Stimulated activated CD4-positive, alpha-beta T cell treated with anti-CD3 and anti-CD28 coated beads, Interleukin-1b, Interleukin-23, amount 100 ng/mL, for 4 hours (primary cell): ENCODE results near the gene PTRH2.
"Not testable (repeated sequence)": the region's sequence is repeated elsewhere in the genome, so short reads cannot be mapped to it uniquely, and the experiment has no call there.

ENCODE experiments used
- DNase-seq, 2 donors: peaks; one replicate each; pipeline ENCODE4 v3.0.0-alpha.2; 2020; ENCODE audit warnings: low read depth in 2 of 2

Gene PTRH2

DNA sequence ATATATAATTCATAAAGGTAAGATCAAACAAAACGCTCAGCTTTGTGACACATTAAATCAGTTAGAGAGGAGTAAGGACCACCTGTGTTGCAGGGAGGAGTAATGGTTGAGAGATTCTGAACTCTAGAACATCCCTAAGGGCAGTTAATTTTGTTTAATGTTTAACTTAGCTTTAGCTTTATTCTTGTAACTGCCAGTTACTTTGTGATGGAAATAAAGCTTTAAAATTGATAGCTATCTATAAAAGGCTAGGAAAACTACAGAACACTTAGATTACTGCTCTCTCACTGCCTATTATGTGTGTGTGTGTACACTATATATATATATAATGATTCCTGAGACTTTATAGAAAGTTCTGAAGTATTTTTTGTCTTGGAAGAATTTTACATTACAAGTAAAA lies 37.8 kb downstream of the PTRH2 start:
- DNase-seq = no peak

DNA sequence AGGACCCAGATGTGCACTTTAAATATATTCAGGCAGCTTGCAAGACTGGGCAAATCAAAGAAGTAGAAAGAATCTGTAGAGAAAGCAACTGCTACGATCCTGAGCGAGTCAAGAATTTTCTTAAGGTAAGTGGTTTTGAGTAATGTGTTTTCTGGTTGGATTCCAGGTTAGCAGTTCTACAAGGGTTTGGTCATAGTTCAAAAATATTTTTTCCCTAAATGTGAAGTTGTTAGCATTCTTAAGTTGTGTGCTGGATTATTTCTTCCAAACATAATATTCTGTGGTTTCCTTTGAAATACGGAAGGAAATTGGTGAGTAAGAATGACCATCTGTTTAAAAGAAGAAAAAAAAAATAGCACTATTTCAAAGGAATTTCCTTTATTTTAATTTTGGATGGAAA lies 38.4 kb downstream of the PTRH2 start:
- no peak for DNase-seq

DNA sequence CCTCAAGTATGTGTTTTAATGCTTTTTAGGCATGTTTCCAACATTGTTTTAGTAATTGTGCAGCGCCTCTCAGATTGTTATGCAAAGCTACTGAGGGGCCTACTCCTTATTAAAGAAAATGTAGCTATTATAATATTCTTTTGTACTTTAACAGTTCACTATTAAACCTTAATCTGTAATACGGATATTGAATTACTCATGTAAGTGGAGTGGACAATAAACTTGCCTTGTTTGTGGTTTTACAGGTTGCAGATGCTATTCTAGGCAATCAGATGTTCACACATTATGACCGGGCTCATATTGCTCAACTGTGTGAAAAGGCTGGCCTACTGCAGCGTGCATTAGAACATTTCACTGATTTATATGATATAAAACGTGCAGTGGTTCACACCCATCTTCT lies 41.0 kb downstream of the PTRH2 start:
- no peak for DNase-seq

DNA sequence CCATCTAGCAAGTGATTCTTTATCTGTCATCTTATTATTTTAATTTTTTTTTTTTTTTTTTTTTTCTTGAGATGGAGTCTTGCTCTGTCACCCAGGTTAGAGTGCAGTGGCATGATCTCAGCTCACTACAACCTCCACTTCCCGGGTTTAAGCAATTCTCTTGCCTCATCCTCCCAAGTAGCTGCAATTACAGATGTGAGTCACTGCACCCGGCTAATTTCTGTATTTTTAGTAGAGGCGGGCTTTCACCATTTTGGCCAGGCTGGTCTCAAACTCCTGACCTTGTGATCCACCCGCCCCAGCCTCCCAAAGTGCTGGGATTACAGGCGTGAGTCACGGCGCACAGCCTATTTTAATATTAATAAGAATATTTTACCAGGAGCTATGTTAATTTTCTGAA lies 50.6 kb downstream of the PTRH2 start:
- DNase-seq = not testable (repeated sequence)

DNA sequence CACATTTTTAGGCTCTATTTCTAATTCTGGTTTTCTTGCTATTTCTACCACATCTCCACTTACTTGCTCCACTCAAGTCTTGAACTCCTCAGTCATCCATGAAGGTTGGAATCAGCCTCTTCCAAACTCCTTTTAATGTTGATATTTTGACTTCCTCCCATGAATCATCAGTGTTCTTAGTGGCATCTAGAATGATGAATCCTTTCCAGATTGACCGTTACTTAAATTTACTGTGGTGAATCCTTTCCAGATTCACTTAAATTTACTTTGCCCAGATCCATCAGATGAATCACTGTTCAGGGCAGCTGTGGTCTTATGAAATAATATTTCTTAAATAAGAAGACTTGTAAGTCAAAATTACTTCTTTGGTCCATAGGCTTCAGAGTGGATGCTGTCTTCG lies 55.1 kb downstream of the PTRH2 start:
- DNase-seq = no peak

DNA sequence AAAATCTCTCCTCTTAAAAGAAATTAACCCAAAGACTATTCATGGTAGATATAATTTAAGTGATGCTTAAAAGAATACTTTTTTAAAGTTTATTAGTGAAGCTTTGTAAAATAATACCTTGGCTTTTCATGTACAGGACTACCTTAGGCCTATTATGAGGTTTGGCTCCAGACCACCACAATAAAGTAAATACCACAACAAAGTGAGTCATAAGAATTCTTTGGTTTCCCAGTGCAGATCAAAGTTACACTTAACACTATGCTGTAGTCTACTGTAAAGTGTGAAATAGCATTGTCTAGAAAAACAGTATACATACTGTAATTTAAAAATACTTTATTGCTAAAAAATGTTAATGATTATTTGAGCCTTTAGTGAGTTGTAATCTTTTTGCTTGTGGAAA lies 55.9 kb downstream of the PTRH2 start:
- DNase-seq = no peak

DNA sequence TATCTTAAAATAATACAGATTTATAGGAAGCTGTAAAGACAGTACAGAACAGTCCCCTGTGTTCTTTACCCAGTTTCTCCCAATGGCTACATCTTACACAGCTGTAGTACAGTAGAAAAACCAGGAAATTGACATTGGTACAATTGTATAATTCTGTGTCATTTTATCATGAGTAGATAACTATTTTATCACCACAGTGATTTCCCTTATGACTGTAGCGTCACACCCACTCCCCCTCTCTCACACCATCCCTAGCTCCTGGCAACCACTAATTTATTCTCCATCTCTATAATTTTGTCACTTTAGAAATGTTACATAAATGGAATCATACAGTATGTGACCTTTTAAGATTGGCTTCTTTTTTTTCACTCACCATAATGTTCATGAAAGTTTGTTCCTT lies 56.6 kb downstream of the PTRH2 start:
- no peak for DNase-seq

DNA sequence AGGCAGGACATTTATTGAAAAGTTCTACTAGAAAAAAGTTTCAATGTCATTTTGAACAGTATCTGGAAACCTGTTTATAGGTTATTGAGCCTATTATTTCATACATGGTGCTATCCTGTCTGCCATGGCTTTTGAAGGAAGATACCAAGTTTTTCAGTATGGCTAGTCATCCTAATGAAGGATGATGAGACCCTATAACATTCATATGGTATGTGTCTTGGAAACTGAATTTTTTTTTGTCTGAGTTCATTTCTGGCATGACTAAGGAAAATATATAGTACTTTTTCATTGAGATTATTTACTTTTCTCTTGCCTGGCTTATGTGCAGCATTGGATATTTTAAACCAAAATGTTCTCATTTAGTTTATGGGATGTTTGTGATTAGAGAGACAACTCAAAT lies 57.3 kb downstream of the PTRH2 start:
- no peak for DNase-seq
